Smooth muscle cell (in vitro differentiated cells): ENCODE data around the gene ESRP2. TPM values are rescaled to one million over a fixed set of nuclear protein-coding genes. Genes with fewer than 3 reads are reported as not detected.
A peak's percentile ranks its signal among the peaks of the same experiment; 100 is the strongest.

Source experiments
- DNase-seq: peaks from one replicate; lab custom pipeline; 2025; ENCODE audit not compliant: unreplicated experiment; lab: John Stamatoyannopoulos, UW
- H2AFZ ChIP-seq: fragments of 200-600 bp; sonication (generic); 2 replicates; pipeline ENCODE4 v1.6.0; 2016; ENCODE audit warnings: antibody characterized with exemption, low read depth, mild to moderate bottlenecking
- H3F3A ChIP-seq: fragments of 200-600 bp; sonication (generic); 2 replicates; pipeline ENCODE4 v1.6.0; 2017; ENCODE audit warnings: antibody characterized with exemption, low read depth
- H3K27ac ChIP-seq: fragments of 200-600 bp; sonication (generic); 2 replicates; pipeline ENCODE4 v1.5.1; 2016; ENCODE audit warnings: low read depth, mild to moderate bottlenecking
- H3K27me3 ChIP-seq: fragments of 200-600 bp; sonication (generic); 2 replicates; pipeline ENCODE4 v1.6.1; 2016; ENCODE audit warnings: low read depth, mild to moderate bottlenecking
- H3K36me3 ChIP-seq: fragments of 200-600 bp; sonication (generic); 2 replicates; pipeline ENCODE4 v1.5.1; 2016; ENCODE audit warnings: low read depth
- H3K4me1 ChIP-seq: fragments of 200-600 bp; sonication (generic); 2 replicates; pipeline ENCODE4 v1.5.1; 2016; ENCODE audit warnings: low read depth
- H3K4me2 ChIP-seq: fragments of 200-600 bp; sonication (generic); 2 replicates; pipeline ENCODE4 v1.6.0; 2016; ENCODE audit warnings: mild to moderate bottlenecking
- H3K4me3 ChIP-seq: fragments of 200-600 bp; sonication (generic); 2 replicates; pipeline ENCODE4 v1.5.1; 2016; ENCODE audit warnings: mild to moderate bottlenecking
- H3K79me2 ChIP-seq: fragments of 200-600 bp; sonication (generic); 2 replicates; pipeline ENCODE4 v1.6.0; 2016; ENCODE audit warnings: low read depth, mild to moderate bottlenecking
- H3K9ac ChIP-seq: fragments of 200-600 bp; sonication (generic); 2 replicates; pipeline ENCODE4 v1.6.0; 2016; ENCODE audit warnings: low read depth
- H3K9me3 ChIP-seq: fragments of 200-600 bp; sonication (generic); replicated peaks from 2 replicates; pipeline ENCODE4 v1.5.1; 2016; ENCODE audit warnings: low read depth
- H4K20me1 ChIP-seq: fragments of 200-600 bp; sonication (generic); 2 replicates; pipeline ENCODE4 v1.6.0; 2016; ENCODE audit warnings: low read depth
- CTCF ChIP-seq: fragments of 200-600 bp; sonication (generic); IDR thresholded peaks from 2 replicates; pipeline ENCODE4 v1.5.1; 2017; ENCODE audit warnings: borderline replicate concordance, mild to moderate bottlenecking, antibody characterized with exemption; ENCODE audit not compliant: insufficient read depth, poor library complexity, severe bottlenecking
- WGBS: methylation state at CpG from one replicate; pipeline ENCODE4 v1.1.7; 2016; ENCODE audit warnings: low lambda C conversion rate; 5-methylcytosine and 5-hydroxymethylcytosine counted together
- polyA plus RNA-seq: library from polyadenylated mRNA; unstranded; fragments of >200 nt; fragmentation: Nextera tagmentation; extraction: Ambion mirVana; gene quantifications from 2 replicates; pipeline ENCODE4 v1.2.1, GENCODE V29; 2016
- total RNA-seq: library from RNA; depleted of rRNA; stranded (reverse); fragments of >200 nt; gene quantifications from 2 replicates; pipeline ENCODE4 v1.2.3, GENCODE V29; 2014

ESRP2 gene
- total and polyA plus RNA-seq, 2 experiments from 2014 or later: 2.7 to 8.5 TPM

- no peak overlapping the region for H3K9ac ChIP-seq
Observed at GRCh38 chr16:68246666-68247065, 10.7 kb upstream of the ESRP2 start.

GRCh38 chr16:68246121-68246520, 10.2 kb upstream of the ESRP2 start:
- H2AFZ ChIP-seq: no peak overlapping the region
- no peak overlapping the region for H3K9ac ChIP-seq
- H3K9me3 ChIP-seq: no peaks in the 10 kb centered on the region
- no peaks in the 10 kb centered on the region for H3F3A ChIP-seq
- DNase-seq: no peak
- H3K4me1 ChIP-seq: peaks cover 4% of the 10 kb centered on the region
- H3K36me3 ChIP-seq: no peaks in the 10 kb centered on the region
- peak overlapping the region; percentile 86 for H3K4me3 ChIP-seq
- no peaks in the 10 kb centered on the region for H4K20me1 ChIP-seq
- H3K27ac ChIP-seq: no peak overlapping the region
- H3K4me2 ChIP-seq: peak overlapping the region; percentile 92
- H3K79me2 ChIP-seq: no peaks in the 10 kb centered on the region
- no peaks in the 10 kb centered on the region for H3K27me3 ChIP-seq
- TF ChIP-seq CTCF: no peak
- WGBS: 83% methylated on average over 7 of the region's 7 CpGs

More at GRCh38 chr16:68246666-68247065, 10.7 kb upstream of the ESRP2 start:
- Histone ChIP-seq H2AFZ (no peak overlapping the region), H3F3A (no peaks in the 10 kb centered on the region), H4K20me1 (no peaks in the 10 kb centered on the region), H3K4me2 (no peak overlapping the region), H3K79me2 (no peaks in the 10 kb centered on the region), H3K9me3 (no peaks in the 10 kb centered on the region), H3K4me3 (no peak overlapping the region), H3K27ac (no peak overlapping the region), H3K36me3 (no peaks in the 10 kb centered on the region), H3K4me1 (peaks cover 4% of the 10 kb centered on the region), H3K27me3 (no peaks in the 10 kb centered on the region)
- 94% methylated on average over 5 of the region's 5 CpGs for WGBS
- no peak for TF ChIP-seq CTCF
- DNase-seq: no peak

- no peak for TF ChIP-seq CTCF
- Histone ChIP-seq H4K20me1 (no peaks in the 10 kb centered on the region), H3K79me2 (no peaks in the 10 kb centered on the region), H3K36me3 (no peaks in the 10 kb centered on the region), H3K4me2 (peak within 1 kb of the TSS; percentile 92), H3K4me3 (peak within 1 kb of the TSS; percentile 86), H3F3A (no peaks in the 10 kb centered on the region), H3K9ac (peak within 1 kb of the TSS; percentile 67), H3K4me1 (peaks cover 4% of the 10 kb centered on the region), H3K27ac (no peak within 1 kb of the TSS), H3K9me3 (no peaks in the 10 kb centered on the region), H2AFZ (peak within 1 kb of the TSS; percentile 81), H3K27me3 (no peaks in the 10 kb centered on the region)
- WGBS: 2% methylated on average over 68 of the region's 75 CpGs
- peak; percentile 87 for DNase-seq
Observed at GRCh38 chr16:68244903-68245853, 9.3 kb upstream of the ESRP2 start, which contains the start of gene PLA2G15. Gene PLA2G15 (plus strand): TSS chr16:68245373. CDS start chr16:68245427, 54 bp downstream.
